GM15510 (cell line): ENCODE data around the gene TCP11L2.

ENCODE experiments used
- POLR2A ChIP-seq: IDR thresholded peaks from 3 replicates; pipeline ENCODE4 v1.6.1; 2011; ENCODE audit warnings: borderline replicate concordance; ENCODE audit not compliant: insufficient read length; ENCODE audit errors: extremely low read depth

Gene TCP11L2

GRCh38 chr12:106302401-106303201 lies at the start of gene TCP11L2:
TSS of gene TCP11L2 (plus strand) at chr12:106302733. CDS start at chr12:106311076, 8,343 bp downstream.
- peak; percentile 21 for TF ChIP-seq POLR2A

DNA sequence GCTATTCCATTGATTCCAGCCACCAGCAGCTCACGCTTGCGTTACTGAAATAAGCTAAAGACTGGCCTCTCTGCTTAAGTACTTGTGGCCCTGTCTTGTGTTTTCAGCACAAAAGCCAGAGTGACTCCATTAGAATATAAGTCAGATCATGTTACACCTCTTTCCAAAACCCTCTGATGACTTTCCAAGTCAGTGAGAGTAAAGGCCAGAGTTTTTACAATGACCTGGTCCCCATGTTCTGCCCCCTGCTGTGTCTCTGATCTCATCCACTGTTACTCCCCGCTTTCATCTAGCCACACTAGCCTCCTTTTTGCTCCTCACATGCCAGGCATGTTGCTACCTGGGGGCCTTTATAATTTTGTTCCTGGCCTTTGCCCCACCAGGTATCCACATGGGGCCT lies 47.8 kb upstream of the TCP11L2 start:
- TF ChIP-seq POLR2A: no peak

DNA sequence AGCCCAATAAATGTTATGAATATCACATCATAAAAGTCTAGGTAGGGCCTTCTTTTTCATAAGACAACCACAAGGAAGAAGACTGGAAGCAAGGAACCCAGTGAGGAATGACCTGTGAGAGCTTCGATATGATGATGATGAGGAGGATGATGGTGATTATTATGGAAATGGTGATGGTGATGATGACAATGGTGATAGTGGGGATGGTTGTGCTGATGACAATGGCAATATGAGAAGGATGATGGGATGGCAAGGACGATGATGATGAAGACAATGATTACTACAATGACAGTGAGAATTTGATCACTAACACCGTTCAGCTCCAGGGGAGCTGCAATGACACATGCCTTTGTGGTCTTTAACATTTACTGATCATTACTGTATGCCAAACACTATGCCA lies 47.0 kb upstream of the TCP11L2 start:
- no peak for TF ChIP-seq POLR2A

- TF ChIP-seq POLR2A: no peak
Observed at GRCh38 chr12:106255952-106256351, 46.6 kb upstream of the TCP11L2 start.

GRCh38 chr12:106256524-106256923 lies 46.0 kb upstream of the TCP11L2 start:
- no peak for TF ChIP-seq POLR2A

- no peak for TF ChIP-seq POLR2A
Observed at GRCh38 chr12:106258226-106258625, 44.3 kb upstream of the TCP11L2 start.

DNA sequence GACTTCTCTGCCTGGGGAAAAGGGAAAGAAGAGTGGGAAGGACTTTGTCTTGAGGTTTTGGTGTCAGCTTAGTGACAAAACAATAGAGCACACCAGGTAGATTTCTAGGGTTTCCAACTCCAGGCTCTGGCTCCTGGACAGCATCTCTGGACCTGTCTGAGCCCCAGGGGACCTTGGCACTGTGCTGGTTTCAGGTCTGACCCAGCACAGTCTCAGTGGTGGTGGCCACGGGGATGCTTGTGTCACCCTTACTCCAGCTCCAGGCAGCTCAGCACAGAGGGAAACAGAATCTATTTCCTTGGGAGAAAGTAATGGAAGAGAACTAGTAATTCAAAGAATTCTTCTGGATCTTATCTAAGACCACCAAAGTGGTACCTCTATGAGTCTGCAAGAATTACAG lies 43.6 kb upstream of the TCP11L2 start:
- TF ChIP-seq POLR2A: no peak

GRCh38 chr12:106265116-106265515 lies 37.4 kb upstream of the TCP11L2 start:
- no peak for TF ChIP-seq POLR2A

DNA sequence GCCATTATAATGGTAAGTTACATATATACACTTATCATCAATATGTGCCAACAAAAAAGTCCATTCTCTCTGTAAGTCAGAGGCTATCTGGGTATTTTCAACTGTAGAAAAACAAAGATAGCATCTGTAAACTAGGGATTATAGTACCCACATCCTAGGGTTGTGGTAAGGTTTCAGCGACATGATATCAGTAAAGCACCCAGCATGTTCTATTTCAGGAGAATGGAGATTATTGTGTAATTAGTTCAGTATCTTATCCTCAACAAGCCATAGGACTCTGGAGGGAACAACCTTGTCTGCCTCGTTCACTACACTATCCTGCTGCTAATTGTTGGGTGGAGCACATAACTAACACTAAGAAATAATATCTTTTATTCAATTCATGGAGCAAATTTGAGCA lies 35.0 kb upstream of the TCP11L2 start:
- TF ChIP-seq POLR2A: no peak

- no peak for TF ChIP-seq POLR2A
Observed at GRCh38 chr12:106269150-106269771, 33.3 kb upstream of the TCP11L2 start.

- no peak for TF ChIP-seq POLR2A
Observed at GRCh38 chr12:106271575-106272505, 30.7 kb upstream of the TCP11L2 start.

GRCh38 chr12:106273491-106273890 lies 29.0 kb upstream of the TCP11L2 start:
- no peak for TF ChIP-seq POLR2A

GRCh38 chr12:106274012-106274411 lies 28.5 kb upstream of the TCP11L2 start:
- TF ChIP-seq POLR2A: no peak

- no peak for TF ChIP-seq POLR2A
Observed at GRCh38 chr12:106274575-106275121, 27.9 kb upstream of the TCP11L2 start.

- no peak for TF ChIP-seq POLR2A
Observed at GRCh38 chr12:106275458-106275857, 27.1 kb upstream of the TCP11L2 start.
